Measurements from ENCODE around the gene SLC39A12.
A peak's percentile ranks its signal among the peaks of the same experiment; 100 is the strongest.

Gene SLC39A12

GRCh38 chr10:17951868-17952371 lies at the start of gene SLC39A12:
TSS of gene SLC39A12 (plus strand) at chr10:17951918. CDS start at chr10:17953277, 1,359 bp downstream.
- no peak for TF ChIP-seq CTCF (IDR thresholded peaks at IDR 0.05; ENCODE audit: low read depth, low read length)
- H3K4me3 ChIP-seq (ENCODE audit: low read depth, low read length), result no peak within 1 kb of the TSS

GRCh38 chr10:17904564-17904963 lies 47.2 kb upstream of the SLC39A12 start:
- H3K4me3 ChIP-seq (ENCODE audit: low read depth, low read length), result no peak overlapping the region
- no peak for TF ChIP-seq CTCF (IDR thresholded peaks at IDR 0.05; ENCODE audit: low read depth, low read length)

GRCh38 chr10:17905491-17905890 lies 46.2 kb upstream of the SLC39A12 start:
- no peak overlapping the region for H3K4me3 ChIP-seq (ENCODE audit: low read depth, low read length)
- TF ChIP-seq CTCF (IDR thresholded peaks at IDR 0.05; ENCODE audit: low read depth, low read length), result no peak

- no peak overlapping the region for H3K4me3 ChIP-seq (ENCODE audit: low read depth, low read length)
Observed at GRCh38 chr10:17906002-17906401, 45.7 kb upstream of the SLC39A12 start.

GRCh38 chr10:17907641-17908040 lies 44.1 kb upstream of the SLC39A12 start:
- TF ChIP-seq CTCF (IDR thresholded peaks at IDR 0.05; ENCODE audit: low read depth, low read length), result no peak
- no peak overlapping the region for H3K4me3 ChIP-seq (ENCODE audit: low read depth, low read length)

More at GRCh38 chr10:17906002-17906401, 45.7 kb upstream of the SLC39A12 start:
- no peak for TF ChIP-seq CTCF (IDR thresholded peaks at IDR 0.05; ENCODE audit: low read depth, low read length)

- no peak overlapping the region for H3K4me3 ChIP-seq (ENCODE audit: low read depth, low read length)
- peak; percentile 52 for TF ChIP-seq CTCF (IDR thresholded peaks at IDR 0.05; ENCODE audit: low read depth, low read length)
Observed at GRCh38 chr10:17910125-17910789, 41.5 kb upstream of the SLC39A12 start.

GRCh38 chr10:17912754-17913153 lies 39.0 kb upstream of the SLC39A12 start:
- H3K4me3 ChIP-seq (ENCODE audit: low read depth, low read length), result no peak overlapping the region
- TF ChIP-seq CTCF (IDR thresholded peaks at IDR 0.05; ENCODE audit: low read depth, low read length), result no peak

Measured in WI38 (cell line).